Hematopoietic multipotent progenitor cell treated with erythropoietin and hydrocortisone succinate and interleukin-3 and kit ligand, for 6 days (in vitro differentiated cells): ENCODE measurements around the gene TSPYL4.
A peak's percentile ranks its signal among the peaks of the same experiment; 100 is the strongest.

ENCODE experiments used
- DNase-seq: peaks from one replicate; pipeline ENCODE4 v3.0.0-alpha.2; 2015

The TSPYL4 gene

GRCh38 chr6:116221067-116221466 lies 32.8 kb downstream of the TSPYL4 start:
- DNase-seq = no peak

- no peak for DNase-seq
These were observed 35.0 kb downstream of the TSPYL4 start for GRCh38 chr6:116218866-116219265.

- peak; percentile 71 for DNase-seq
These were observed 35.7 kb downstream of the TSPYL4 start for GRCh38 chr6:116218172-116218633.

GRCh38 chr6:116217069-116217468 lies 36.8 kb downstream of the TSPYL4 start:
- peak; percentile 81 for DNase-seq

- DNase-seq = no peak
These were observed 38.5 kb downstream of the TSPYL4 start for GRCh38 chr6:116215414-116215813.

- DNase-seq = peak; percentile 54
These were observed 39.2 kb downstream of the TSPYL4 start for GRCh38 chr6:116214681-116215080.

- no peak for DNase-seq
These were observed 43.0 kb downstream of the TSPYL4 start for GRCh38 chr6:116210750-116211425.

GRCh38 chr6:116210316-116210715 lies 43.6 kb downstream of the TSPYL4 start:
- DNase-seq = no peak

GRCh38 chr6:116208056-116208785 lies 45.7 kb downstream of the TSPYL4 start:
- no peak for DNase-seq

- DNase-seq = peak; percentile 74
These were observed 47.5 kb downstream of the TSPYL4 start for GRCh38 chr6:116206231-116206903.

- no peak for DNase-seq
These were observed 48.6 kb downstream of the TSPYL4 start for GRCh38 chr6:116205281-116205680.

GRCh38 chr6:116201538-116201937 lies 52.3 kb downstream of the TSPYL4 start:
- DNase-seq = no peak

GRCh38 chr6:116200619-116201249 lies 53.1 kb downstream of the TSPYL4 start:
- DNase-seq = no peak
